ENCODE results near the gene BHLHE40. TPM values are rescaled to one million over a fixed set of nuclear protein-coding genes. Genes with fewer than 3 reads are reported as not detected.

BHLHE40 gene
- total RNA-seq, 1 donor from 2014 or later, result 33.9 TPM

GRCh38 chr3:4981665-4982494, 2.6 kb downstream of the BHLHE40 start:
- DNase-seq, result no peak
- peaks cover 23% of the 10 kb centered on the region for H3K36me3 ChIP-seq
- H3K27ac ChIP-seq (replicated peaks), result peak overlapping the region; percentile 100
- no peaks in the 10 kb centered on the region for H3K9me3 ChIP-seq (replicated peaks)
- peak; percentile 63 for TF ChIP-seq CTCF (IDR thresholded peaks at IDR 0.05; ENCODE audit: borderline replicate concordance)
- intact Hi-C loops (cut with micrococcal nuclease), result loop anchor here (5.0 to 10.0 kb wide), 2 partner anchors 155 to 267 kb away; no protein-coding TSS in a partner anchor
- no peaks in the 10 kb centered on the region for H3K27me3 ChIP-seq (ENCODE audit: low read depth)
- peak overlapping the region; percentile 98 for H3K4me3 ChIP-seq
- H3K4me1 ChIP-seq, result peaks cover 78% of the 10 kb centered on the region

- Histone ChIP-seq H3K9me3 (replicated peaks) (no peaks in the 10 kb centered on the region), H3K27me3 (ENCODE audit: low read depth) (no peaks in the 10 kb centered on the region), H3K27ac (replicated peaks) (peak overlapping the region; percentile 100), H3K36me3 (peaks cover 23% of the 10 kb centered on the region), H3K4me1 (peaks cover 77% of the 10 kb centered on the region), H3K4me3 (peak overlapping the region; percentile 98)
- no peak for TF ChIP-seq CTCF (IDR thresholded peaks at IDR 0.05; ENCODE audit: borderline replicate concordance)
- DNase-seq, result no peak
- intact Hi-C loops (cut with micrococcal nuclease), result loop anchor here (5.0 to 10.0 kb wide), 2 partner anchors 156 to 268 kb away; no protein-coding TSS in a partner anchor
These were observed 3.8 kb downstream of the BHLHE40 start for GRCh38 chr3:4982773-4983738.

- intact Hi-C loops (cut with micrococcal nuclease), result loop anchor here (5.0 to 10.0 kb wide), 2 partner anchors 157 to 269 kb away; no protein-coding TSS in a partner anchor
- Histone ChIP-seq H3K27me3 (ENCODE audit: low read depth) (no peaks in the 10 kb centered on the region), H3K36me3 (peaks cover 23% of the 10 kb centered on the region), H3K9me3 (replicated peaks) (no peaks in the 10 kb centered on the region), H3K4me3 (peak overlapping the region; percentile 98), H3K27ac (replicated peaks) (peak overlapping the region; percentile 100), H3K4me1 (peaks cover 84% of the 10 kb centered on the region)
- DNase-seq, result no peak
- no peak for TF ChIP-seq CTCF (IDR thresholded peaks at IDR 0.05; ENCODE audit: borderline replicate concordance)
These were observed 4.7 kb downstream of the BHLHE40 start for GRCh38 chr3:4983739-4984510.

GRCh38 chr3:4984511-4984864, 5.3 kb downstream of the BHLHE40 start:
- H3K4me1 ChIP-seq, result peaks cover 87% of the 10 kb centered on the region
- intact Hi-C loops (cut with micrococcal nuclease), result loop anchor here (5.0 to 10.0 kb wide), 2 partner anchors 157 to 270 kb away; no protein-coding TSS in a partner anchor
- peak overlapping the region; percentile 98 for H3K4me3 ChIP-seq

More at GRCh38 chr3:4984511-4984864, 5.3 kb downstream of the BHLHE40 start:
- Histone ChIP-seq H3K27me3 (ENCODE audit: low read depth) (no peaks in the 10 kb centered on the region), H3K36me3 (peaks cover 23% of the 10 kb centered on the region), H3K9me3 (replicated peaks) (no peaks in the 10 kb centered on the region), H3K27ac (replicated peaks) (peak overlapping the region; percentile 100)
- DNase-seq, result no peak
- no peak for TF ChIP-seq CTCF (IDR thresholded peaks at IDR 0.05; ENCODE audit: borderline replicate concordance)
